ENCODE data around the gene IGIP.

DNA sequence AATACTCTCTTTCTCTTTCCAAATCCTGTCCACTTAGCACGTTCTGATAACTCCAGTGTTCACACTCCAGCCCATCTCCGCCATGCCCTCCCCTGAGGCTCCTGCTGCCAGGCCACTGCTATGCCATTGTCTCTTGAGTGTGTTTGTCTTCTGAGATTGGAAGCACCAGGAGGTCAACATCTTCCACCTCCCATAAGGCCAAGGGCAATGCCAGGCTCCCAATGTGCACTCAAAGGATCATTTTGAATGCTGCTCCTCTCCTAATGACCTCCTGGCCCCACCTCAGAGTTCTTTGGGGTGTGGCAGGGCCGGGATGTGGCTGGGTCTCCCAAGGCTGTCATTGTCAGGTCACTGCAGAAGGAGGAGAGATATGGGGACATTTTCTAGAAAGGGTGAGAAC, 19.5 kb downstream of the IGIP start:
- TF ChIP-seq, protein P1, sequence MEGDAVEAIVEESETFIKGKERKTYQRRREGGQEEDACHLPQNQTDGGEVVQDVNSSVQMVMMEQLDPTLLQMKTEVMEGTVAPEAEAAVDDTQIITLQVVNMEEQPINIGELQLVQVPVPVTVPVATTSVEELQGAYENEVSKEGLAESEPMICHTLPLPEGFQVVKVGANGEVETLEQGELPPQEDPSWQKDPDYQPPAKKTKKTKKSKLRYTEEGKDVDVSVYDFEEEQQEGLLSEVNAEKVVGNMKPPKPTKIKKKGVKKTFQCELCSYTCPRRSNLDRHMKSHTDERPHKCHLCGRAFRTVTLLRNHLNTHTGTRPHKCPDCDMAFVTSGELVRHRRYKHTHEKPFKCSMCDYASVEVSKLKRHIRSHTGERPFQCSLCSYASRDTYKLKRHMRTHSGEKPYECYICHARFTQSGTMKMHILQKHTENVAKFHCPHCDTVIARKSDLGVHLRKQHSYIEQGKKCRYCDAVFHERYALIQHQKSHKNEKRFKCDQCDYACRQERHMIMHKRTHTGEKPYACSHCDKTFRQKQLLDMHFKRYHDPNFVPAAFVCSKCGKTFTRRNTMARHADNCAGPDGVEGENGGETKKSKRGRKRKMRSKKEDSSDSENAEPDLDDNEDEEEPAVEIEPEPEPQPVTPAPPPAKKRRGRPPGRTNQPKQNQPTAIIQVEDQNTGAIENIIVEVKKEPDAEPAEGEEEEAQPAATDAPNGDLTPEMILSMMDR (IDR thresholded peaks at IDR 0.05), result no peak
- TF ChIP-seq POLR2A (IDR thresholded peaks at IDR 0.05), result no peak
- no peak for TF ChIP-seq EP300 (IDR thresholded peaks at IDR 0.05)

Measured in suprapubic skin (tissue), 3 donors.